ENCODE measurements around the gene FHL1.

DNA sequence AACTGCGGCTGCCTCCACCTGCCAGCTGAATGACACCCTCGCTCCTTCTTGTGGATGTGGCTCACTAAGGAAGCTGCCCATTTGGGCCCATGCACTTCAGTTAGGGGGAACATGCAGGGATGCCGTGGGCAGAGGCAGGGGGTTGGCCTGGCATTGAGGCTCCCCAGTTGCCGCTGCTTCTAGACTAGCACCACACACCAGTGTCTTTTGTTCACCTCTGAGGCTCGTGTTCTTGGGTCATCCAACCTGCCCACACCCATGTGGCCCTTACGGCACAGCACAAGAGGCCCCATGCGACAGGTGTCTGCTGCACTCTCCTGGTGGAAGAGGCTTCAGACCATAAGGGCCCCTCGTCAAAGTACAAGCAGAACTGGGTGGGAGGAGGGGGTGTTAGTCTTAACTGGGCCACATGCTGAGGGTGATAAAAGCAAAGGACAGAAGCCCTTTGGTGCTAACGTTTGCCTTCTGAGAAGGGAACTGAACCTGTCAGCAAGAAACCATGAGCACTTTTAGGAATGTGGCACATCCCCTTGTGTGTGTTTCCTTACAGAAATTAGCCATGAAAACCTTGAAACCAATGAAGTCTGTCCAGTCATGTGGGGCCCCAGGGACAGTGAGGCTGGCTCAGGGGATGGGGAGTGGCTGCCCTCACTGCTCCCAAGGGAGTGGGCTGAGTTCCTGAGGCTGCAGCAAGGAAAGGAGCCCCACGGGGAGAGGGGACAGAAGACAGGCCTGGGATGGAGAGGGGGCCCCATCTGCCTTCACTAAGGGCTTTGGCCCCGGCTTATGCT is 64.6 kb downstream of the FHL1 start:
- no peak for TF ChIP-seq EGR1 (IDR thresholded peaks at IDR 0.05; ENCODE audit: low read depth in 2 of 2)
- TF ChIP-seq, protein P1, sequence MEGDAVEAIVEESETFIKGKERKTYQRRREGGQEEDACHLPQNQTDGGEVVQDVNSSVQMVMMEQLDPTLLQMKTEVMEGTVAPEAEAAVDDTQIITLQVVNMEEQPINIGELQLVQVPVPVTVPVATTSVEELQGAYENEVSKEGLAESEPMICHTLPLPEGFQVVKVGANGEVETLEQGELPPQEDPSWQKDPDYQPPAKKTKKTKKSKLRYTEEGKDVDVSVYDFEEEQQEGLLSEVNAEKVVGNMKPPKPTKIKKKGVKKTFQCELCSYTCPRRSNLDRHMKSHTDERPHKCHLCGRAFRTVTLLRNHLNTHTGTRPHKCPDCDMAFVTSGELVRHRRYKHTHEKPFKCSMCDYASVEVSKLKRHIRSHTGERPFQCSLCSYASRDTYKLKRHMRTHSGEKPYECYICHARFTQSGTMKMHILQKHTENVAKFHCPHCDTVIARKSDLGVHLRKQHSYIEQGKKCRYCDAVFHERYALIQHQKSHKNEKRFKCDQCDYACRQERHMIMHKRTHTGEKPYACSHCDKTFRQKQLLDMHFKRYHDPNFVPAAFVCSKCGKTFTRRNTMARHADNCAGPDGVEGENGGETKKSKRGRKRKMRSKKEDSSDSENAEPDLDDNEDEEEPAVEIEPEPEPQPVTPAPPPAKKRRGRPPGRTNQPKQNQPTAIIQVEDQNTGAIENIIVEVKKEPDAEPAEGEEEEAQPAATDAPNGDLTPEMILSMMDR (IDR thresholded peaks at IDR 0.05; ENCODE audit: low read depth, low read length, missing input control): no peak
- TF ChIP-seq SP1 (IDR thresholded peaks at IDR 0.05): no peak
- TF ChIP-seq MAX (IDR thresholded peaks at IDR 0.05): no peak
